Caki2 (cell line): Measurements from ENCODE around the gene NUBPL. TPM values are rescaled to one million over a fixed set of nuclear protein-coding genes. Genes with fewer than 3 reads are reported as not detected.
"Not testable (repeated sequence)": the region's sequence is repeated elsewhere in the genome, so short reads cannot be mapped to it uniquely, and the experiment has no call there.

Experiments
- DNase-seq: peaks from one replicate; pipeline ENCODE4 v3.0.0-alpha.2; 2015; ENCODE audit warnings: low read depth
- in situ Hi-C: cut with HindIII; loops from 2 replicates; pipeline ENCODE4 v1.10.0; 2016; ENCODE audit warnings: low sequenced_read_pairs, low pct_unique_long_range_greater_than_20kb, mixed read lengths
- total RNA-seq: library from RNA; depleted of rRNA; stranded (reverse); fragments of >200 nt; shearing (Covaris generic); gene quantifications from 2 replicates; pipeline ENCODE4 v1.2.3, GENCODE V29; 2014; ENCODE audit warnings: low replicate concordance

The NUBPL gene
- total RNA-seq, 1 experiment from 2014 or later: 8.0 TPM

- no peak for DNase-seq
- in situ Hi-C loops: no loop called here
Measured at GRCh38 chr14:31763041-31763440, 201.8 kb downstream of the NUBPL start.

- DNase-seq: no peak
Measured at GRCh38 chr14:31766315-31766892, 205.2 kb downstream of the NUBPL start.

GRCh38 chr14:31768355-31768754, 207.2 kb downstream of the NUBPL start:
- no peak for DNase-seq
- in situ Hi-C loops: no loop called here

More at GRCh38 chr14:31766315-31766892, 205.2 kb downstream of the NUBPL start:
- in situ Hi-C loops: no loop called here

GRCh38 chr14:31770271-31770670, 209.1 kb downstream of the NUBPL start:
- in situ Hi-C loops: no loop called here
- no peak for DNase-seq

GRCh38 chr14:31774567-31774966, 213.4 kb downstream of the NUBPL start:
- in situ Hi-C loops: no loop called here
- no peak for DNase-seq

GRCh38 chr14:31777312-31777711, 216.1 kb downstream of the NUBPL start:
- in situ Hi-C loops: no loop called here
- DNase-seq: no peak

- DNase-seq: peak; percentile 12
- in situ Hi-C loops: no loop called here
Measured at GRCh38 chr14:31781578-31781977, 220.4 kb downstream of the NUBPL start.

GRCh38 chr14:31785574-31785973, 224.4 kb downstream of the NUBPL start:
- in situ Hi-C loops: no loop called here
- DNase-seq: no peak

- in situ Hi-C loops: no loop called here
- DNase-seq: no peak
Measured at GRCh38 chr14:31787377-31787776, 226.2 kb downstream of the NUBPL start.

- DNase-seq: no peak
Measured at GRCh38 chr14:31788340-31788739, 227.1 kb downstream of the NUBPL start.

GRCh38 chr14:31792726-31793125, 231.5 kb downstream of the NUBPL start:
- in situ Hi-C loops: no loop called here
- no peak for DNase-seq

More at GRCh38 chr14:31788340-31788739, 227.1 kb downstream of the NUBPL start:
- in situ Hi-C loops: no loop called here

GRCh38 chr14:31797946-31798345, 236.7 kb downstream of the NUBPL start:
- in situ Hi-C loops, DNase-seq: not testable (repeated sequence)

- no peak for DNase-seq
- in situ Hi-C loops: no loop called here
Measured at GRCh38 chr14:31802838-31803237, 241.6 kb downstream of the NUBPL start.

- DNase-seq: no peak
- in situ Hi-C loops: no loop called here
Measured at GRCh38 chr14:31806249-31806648, 245.0 kb downstream of the NUBPL start.

GRCh38 chr14:31811693-31812628, 250.8 kb downstream of the NUBPL start:
- DNase-seq, in situ Hi-C loops: not testable (repeated sequence)

GRCh38 chr14:31813724-31814490, 252.7 kb downstream of the NUBPL start:
- in situ Hi-C loops: not testable (repeated sequence)

GRCh38 chr14:31819281-31819680, 258.1 kb downstream of the NUBPL start:
- in situ Hi-C loops: no loop called here
- no peak for DNase-seq

More at GRCh38 chr14:31813724-31814490, 252.7 kb downstream of the NUBPL start:
- DNase-seq: not testable (repeated sequence)

GRCh38 chr14:31825459-31825858, 264.3 kb downstream of the NUBPL start:
- in situ Hi-C loops: no loop called here
- no peak for DNase-seq

- in situ Hi-C loops: no loop called here
- no peak for DNase-seq
Measured at GRCh38 chr14:31827325-31827724, 266.1 kb downstream of the NUBPL start.
